HCT116 (cell line): Measurements from ENCODE around the gene TEX48. TPM values are rescaled to one million over a fixed set of nuclear protein-coding genes. Genes with fewer than 3 reads are reported as not detected.

Source experiments
- ATAC-seq: fragments of 200-7000 bp; cut with Tn5 transposase; 2 replicates; pipeline ENCODE4 v1.9.1; 2020; ENCODE audit warnings: mild to moderate bottlenecking, moderate library complexity
- BruUV-seq: library from RNA; stranded (reverse); fragments of 400-500 nt; replicated peaks from 2 replicates; lab custom pipeline; 2021; lab: Mats Ljungman, UMichigan
- CTCF ChIA-PET: fragments of 300-600 bp; sonication (Branson Sonifier 250); formaldehyde crosslinking; loops from one replicate; lab custom pipeline; 2021; ENCODE audit warnings: antibody characterized with exemption; lab: Charles Lee
- POLR2A ChIA-PET: fragments of 300-600, 350-600 bp; sonication (Branson Sonifier 250); formaldehyde crosslinking; loops from one replicate; lab custom pipeline; 2021; ENCODE audit warnings: antibody characterized with exemption; lab: Charles Lee
- RAD21 ChIA-PET, 2 experiments: fragments of 300-600 bp; sonication (Branson Sonifier 250); formaldehyde crosslinking; loops; one replicate each; lab custom pipeline; 2023; ENCODE audit warnings: low total read pairs in 2 of 2; ENCODE audit not compliant: uncharacterized antibody in 2 of 2, unreplicated experiment in 2 of 2, low non-redundant PET in 1 of 2; lab: Charles Lee
- DNase-seq: peaks from one replicate; pipeline ENCODE4 v3.0.0-alpha.2; 2010; ENCODE audit warnings: low read depth, low spot score
- H2AFZ ChIP-seq: fragments of 200-600 bp; shearing (Covaris generic), sonication (generic); 2 replicates; pipeline ENCODE4 v1.6.1; 2017; ENCODE audit warnings: low read depth, mixed run types, mixed read lengths, antibody characterized with exemption, low read length; ENCODE audit not compliant: poor library complexity, severe bottlenecking
- H3K27ac ChIP-seq: 2 replicates; pipeline ENCODE4 v1.5.1; 2012; ENCODE audit warnings: low read depth, low read length
- H3K27me3 ChIP-seq: fragments of 200-600 bp; sonication (generic); 2 replicates; pipeline ENCODE4 v1.6.1; 2016; ENCODE audit warnings: mixed run types, low read length, mixed read lengths; ENCODE audit not compliant: insufficient read depth
- H3K36me3 ChIP-seq, 2 experiments: fragments of 200-500 bp in 1 of 2; fragments of 200-600 bp in 1 of 2; sonication (Bioruptor generic) in 1 of 2; sonication (generic) in 1 of 2; 2 replicates each; pipeline versions ENCODE4 v1.5.1 to v1.6.1; 2014 to 2016; ENCODE audit warnings: low read length in 2 of 2, inconsistent platforms in 1 of 2, mixed read lengths in 1 of 2, mixed run types in 1 of 2; ENCODE audit not compliant: insufficient read depth in 2 of 2, control insufficient read depth in 1 of 2
- H3K4me1 ChIP-seq, 2 experiments: fragments of 200-600 bp in 1 of 2; sonication (generic) in 1 of 2; 2 replicates each; pipeline versions ENCODE4 v1.5.1 to v1.6.1; 2012 to 2017; ENCODE audit warnings: low read length in 2 of 2, inconsistent platforms in 1 of 2, mild to moderate bottlenecking in 1 of 2, mixed read lengths in 1 of 2, mixed run types in 1 of 2, moderate library complexity in 1 of 2; ENCODE audit not compliant: insufficient read depth in 2 of 2, control insufficient read depth in 1 of 2
- H3K4me2 ChIP-seq: fragments of 200-600 bp; sonication (generic); 2 replicates; pipeline ENCODE4 v1.6.1; 2017; ENCODE audit warnings: mixed run types, low read length, mixed read lengths
- H3K4me3 ChIP-seq, 2 experiments: fragments of 200-600 bp in 1 of 2; sonication (generic) in 1 of 2; replicated peaks in 1 of 2; 2 replicates each; pipeline ENCODE4 v1.5.1; 2011 to 2016; ENCODE audit warnings: low read length in 2 of 2, control low read depth in 1 of 2, low read depth in 1 of 2, mild to moderate bottlenecking in 1 of 2, mixed read lengths in 1 of 2, mixed run types in 1 of 2
- H3K79me2 ChIP-seq: fragments of 200-600 bp; sonication (generic); 2 replicates; pipeline ENCODE4 v1.6.1; 2017; ENCODE audit warnings: mild to moderate bottlenecking, mixed run types, low read length, moderate library complexity, mixed read lengths; ENCODE audit not compliant: insufficient read depth
- H3K9ac ChIP-seq: fragments of 200-600 bp; sonication (generic); 2 replicates; pipeline ENCODE4 v1.6.1; 2016; ENCODE audit warnings: low read length, mixed read lengths
- H3K9me2 ChIP-seq: fragments of 200-600 bp; sonication (generic), shearing (Covaris generic); 2 replicates; pipeline ENCODE4 v1.6.1; 2017; ENCODE audit warnings: mixed run types, mild to moderate bottlenecking, moderate library complexity; ENCODE audit not compliant: insufficient read depth
- H3K9me3 ChIP-seq, 2 experiments: fragments of 200-500 bp in 1 of 2; fragments of 200-600 bp in 1 of 2; sonication (Bioruptor generic) in 1 of 2; sonication (generic) in 1 of 2; 2 replicates each; pipeline ENCODE4 v1.6.1; 2014 to 2017; ENCODE audit warnings: low read length in 2 of 2, mixed read lengths in 2 of 2, inconsistent platforms in 1 of 2, low read depth in 1 of 2, mild to moderate bottlenecking in 1 of 2, mixed run types in 1 of 2, moderate library complexity in 1 of 2; ENCODE audit not compliant: control insufficient read depth in 1 of 2, insufficient read depth in 1 of 2
- H4K20me1 ChIP-seq: fragments of 200-600 bp; sonication (generic), shearing (Covaris generic); 2 replicates; pipeline ENCODE4 v1.6.1; 2017; ENCODE audit warnings: mixed run types, mild to moderate bottlenecking, moderate library complexity; ENCODE audit not compliant: insufficient read depth
- CEBPB ChIP-seq: IDR thresholded peaks from 2 replicates; pipeline ENCODE4 v1.6.1; 2012; ENCODE audit warnings: low read depth
- CTCF ChIP-seq, 3 experiments: fragments of 200-600 bp in 1 of 3; sonication (generic) in 1 of 3; IDR thresholded peaks in 2 of 3; conservative IDR thresholded peaks in 1 of 3; 2 replicates each; pipeline ENCODE4 v1.5.1; 2012 to 2017; ENCODE audit warnings: low read depth in 2 of 3, low read length in 2 of 3, antibody characterized with exemption in 1 of 3, borderline replicate concordance in 1 of 3, control low read depth in 1 of 3, mild to moderate bottlenecking in 1 of 3, mixed read lengths in 1 of 3, mixed run types in 1 of 3, moderate library complexity in 1 of 3; ENCODE audit not compliant: insufficient read depth in 1 of 3
- EGR1 ChIP-seq: IDR thresholded peaks from 2 replicates; pipeline ENCODE4 v1.6.1; 2012; ENCODE audit warnings: low read depth
- EZH2 ChIP-seq: fragments of 200-600 bp; sonication (generic); IDR thresholded peaks from 2 replicates; pipeline ENCODE4 v1.6.1; 2017; ENCODE audit warnings: antibody characterized with exemption, mixed run types
- POLR2A ChIP-seq: IDR thresholded peaks from 2 replicates; pipeline ENCODE4 v1.7.0; 2011; ENCODE audit warnings: borderline replicate concordance; ENCODE audit not compliant: insufficient read depth, insufficient read length; ENCODE audit errors: extremely low read depth
- ZFX ChIP-seq: fragments of 450-650 bp; IDR thresholded peaks from 2 replicates; pipeline ENCODE4 v1.6.1; 2017
- ZNF274 ChIP-seq: fragments of 200-500 bp; sonication (Bioruptor generic); IDR thresholded peaks from 2 replicates; pipeline ENCODE4 v1.6.1; 2014; ENCODE audit warnings: mild to moderate bottlenecking, low read depth, low read length, inconsistent platforms
- intact Hi-C: fragments of 100-400 bp; cut with micrococcal nuclease; formaldehyde crosslinking; loops from 2 replicates; pipeline ENCODE4 v1.10.0; 2022
- total RNA-seq: library from RNA; stranded (reverse); gene quantifications from one replicate; pipeline ENCODE4 v1.2.1, GENCODE V29; 2021; ENCODE audit not compliant: unreplicated experiment
- TF ChIP-seq, protein P1 (sequence below): IDR thresholded peaks from 2 replicates; pipeline ENCODE4 v1.6.1; 2012

The TEX48 gene
- total RNA-seq, 1 experiment from 2014 or later: not detected

GRCh38 chr9:114627553-114627952 is 54.4 kb downstream of the TEX48 start (continued):
- TF ChIP-seq CTCF (IDR thresholded peaks at IDR 0.05 in 2 of 3, conservative IDR thresholded peaks at IDR 0.05 in 1 of 3; ENCODE audit: borderline replicate concordance in 1 of 3, insufficient read depth in 1 of 3, low read depth in 2 of 3, low read length in 2 of 3) (no peak), ZFX (no peak)
- TF ChIP-seq, all 23 proteins: peak for 0

GRCh38 chr9:114626415-114627020 is 55.5 kb downstream of the TEX48 start:
- intact Hi-C loops: no loop called here
- BruUV-seq: no TSS peak
- no peaks in the 10 kb centered on the region for H3K27me3 ChIP-seq
- RAD21 ChIA-PET: no interaction called here
- H3K27ac ChIP-seq: no peak overlapping the region
- H3K4me2 ChIP-seq: no peak overlapping the region
- no peak overlapping the region for H3K4me3 ChIP-seq
- H2AFZ ChIP-seq: no peak overlapping the region
- DNase-seq (no peak), ATAC-seq (no peak)
- peaks cover 0 to 7% of the 10 kb centered on the region in 2 experiments; a peak in 2 of 4 replicates for H3K4me1 ChIP-seq
- H3K9me2 ChIP-seq: no peaks in the 10 kb centered on the region
- CTCF ChIA-PET: no interaction called here
- POLR2A ChIA-PET: no interaction called here
- no peaks in the 10 kb centered on the region for H3K9me3 ChIP-seq
- H3K36me3 ChIP-seq: peaks cover 0 to 3% of the 10 kb centered on the region in 2 experiments; a peak in 1 of 4 replicates
- no peaks in the 10 kb centered on the region for H4K20me1 ChIP-seq
- TF ChIP-seq CEBPB (no peak), EGR1 (no peak), EZH2 (no peak), ZNF274 (no peak), POLR2A (no peak)
- TF ChIP-seq, protein P1, sequence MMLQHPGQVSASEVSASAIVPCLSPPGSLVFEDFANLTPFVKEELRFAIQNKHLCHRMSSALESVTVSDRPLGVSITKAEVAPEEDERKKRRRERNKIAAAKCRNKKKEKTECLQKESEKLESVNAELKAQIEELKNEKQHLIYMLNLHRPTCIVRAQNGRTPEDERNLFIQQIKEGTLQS: no peak
- H3K79me2 ChIP-seq: no peaks in the 10 kb centered on the region
- H3K9ac ChIP-seq: no peak overlapping the region
